GM12878 (cell line): ENCODE measurements around the gene SLC37A1. TPM values are rescaled to one million over a fixed set of nuclear protein-coding genes. Genes with fewer than 3 reads are reported as not detected.

Experiments used
- ATF7 ChIP-seq: fragments of 450-650 bp; IDR thresholded peaks from 2 replicates; pipeline ENCODE4 v1.6.1; 2016; ENCODE audit warnings: low read depth, mild to moderate bottlenecking
- BCL11A ChIP-seq: IDR thresholded peaks from 2 replicates; pipeline ENCODE4 v1.6.1; 2011; ENCODE audit warnings: low read depth, low read length
- CUX1 ChIP-seq: IDR thresholded peaks from 2 replicates; pipeline ENCODE4 v1.6.1; 2012; ENCODE audit warnings: improper control_type of control experiment, low read depth, low read length; ENCODE audit not compliant: insufficient replicate concordance
- FOS ChIP-seq: IDR thresholded peaks from 3 replicates; pipeline ENCODE4 v1.6.1; 2011; ENCODE audit warnings: borderline replicate concordance; ENCODE audit not compliant: insufficient read length; ENCODE audit errors: extremely low read depth
- HDAC6 ChIP-seq: fragments of 200-600 bp; sonication (generic); IDR thresholded peaks from one replicate; pipeline ENCODE4 v1.8.0; 2017; ENCODE audit warnings: antibody characterized with exemption; ENCODE audit not compliant: unreplicated experiment
- JUND ChIP-seq: IDR thresholded peaks from 2 replicates; pipeline ENCODE4 v1.6.1; 2012; ENCODE audit warnings: low read depth, mild to moderate bottlenecking, low read length, improper control_type of control experiment, moderate library complexity
- LARP7 ChIP-seq: fragments of 450-650 bp; IDR thresholded peaks from 2 replicates; pipeline ENCODE4 v1.6.1; 2017; ENCODE audit warnings: mild to moderate bottlenecking
- MTA2 ChIP-seq: fragments of 450-650 bp; IDR thresholded peaks from 2 replicates; pipeline ENCODE4 v1.6.1; 2016; ENCODE audit warnings: low read depth, mild to moderate bottlenecking, moderate library complexity
- NBN ChIP-seq: fragments of 450-650 bp; IDR thresholded peaks from 2 replicates; pipeline ENCODE4 v1.6.1; 2016
- PKNOX1 ChIP-seq: fragments of 450-650 bp; IDR thresholded peaks from 2 replicates; pipeline ENCODE4 v1.6.1; 2016; ENCODE audit warnings: mild to moderate bottlenecking
- RELA ChIP-seq: fragments of 450-650 bp; IDR thresholded peaks from 2 replicates; pipeline ENCODE4 v1.8.0; 2014; ENCODE audit warnings: borderline replicate concordance; ENCODE audit not compliant: partially characterized antibody
- SMARCA5 ChIP-seq: fragments of 450-650 bp; IDR thresholded peaks from 2 replicates; pipeline ENCODE4 v1.6.1; 2017; ENCODE audit warnings: mild to moderate bottlenecking
- STAT1 ChIP-seq: fragments of 450-650 bp; conservative IDR thresholded peaks from 2 replicates; pipeline ENCODE4 v1.6.1; 2014; ENCODE audit warnings: antibody characterized with exemption, mild to moderate bottlenecking
- TARDBP ChIP-seq: IDR thresholded peaks from 2 replicates; pipeline ENCODE4 v1.6.1; 2016; ENCODE audit warnings: borderline replicate concordance
- TCF12 ChIP-seq: IDR thresholded peaks from 2 replicates; pipeline ENCODE4 v1.6.1; 2011; ENCODE audit warnings: low read depth, mild to moderate bottlenecking, low read length
- YY1 ChIP-seq: IDR thresholded peaks from 2 replicates; pipeline ENCODE4 v1.6.1; 2011; ENCODE audit warnings: low read depth, mild to moderate bottlenecking, low read length
- polyA plus RNA-seq, 11 experiments: library from polyadenylated mRNA; depleted of rRNA in 4 of 11; unstranded in 6 of 11; stranded (reverse) in 5 of 11; fragments of >200 nt; fragmentation: Nextera tagmentation in 4 of 11; fragmentation: Illumina TruSeq in 1 of 11; extraction: Ambion mirVana in 4 of 11; extraction: Trizol in 1 of 11; gene quantifications; 1 replicate in 1 of 11; 2 replicates in 10 of 11; pipeline versions ENCODE4 v1.2.1 to v1.2.3, GENCODE V29; 2011 to 2016; ENCODE audit warnings: inconsistent platforms in 2 of 11, missing spikeins in 2 of 11, low read depth in 1 of 11
- total RNA-seq, 4 experiments: library from RNA; depleted of rRNA in 3 of 4; stranded (reverse); fragments of >200 nt in 3 of 4; fragmentation: Illumina TruSeq in 1 of 4; extraction: Trizol in 1 of 4; gene quantifications; 2 replicates each; pipeline versions ENCODE4 v1.2.1 to v1.2.3, GENCODE V29; 2013 to 2021
- TF ChIP-seq, protein P1 (sequence below): fragments of 450-650 bp; IDR thresholded peaks from 2 replicates; pipeline ENCODE4 v1.6.1; 2017; ENCODE audit warnings: mild to moderate bottlenecking, moderate library complexity
- TF ChIP-seq, protein P2 (sequence below): IDR thresholded peaks from 2 replicates; pipeline ENCODE4 v1.6.1; 2011; ENCODE audit warnings: low read depth, mild to moderate bottlenecking, low read length, moderate library complexity, borderline replicate concordance; ENCODE audit errors: extremely low read depth

The SLC37A1 gene
- total and polyA plus RNA-seq, 10 of the 15 experiments (the other 5 are each of a cell fraction or from before 2014, with no cell fraction given): 1.1 to 35.5 (median 24.4) TPM

- TF ChIP-seq CUX1 (no peak), STAT1 (no peak), RELA (peak; percentile 82), JUND (no peak), MTA2 (peak; percentile 61; the same call in 1 of the 2 replicates), HDAC6 (no peak), SMARCA5 (no peak; the same call in 1 of the 2 replicates), TARDBP (no peak), NBN (0 out of 2 replicates have a peak, but pooled peaks have one; percentile 37), BCL11A (0 out of 2 replicates have a peak, but pooled peaks have one; percentile 4), ATF7 (peak; percentile 55), TCF12 (no peak), LARP7 (no peak), PKNOX1 (0 out of 2 replicates have a peak, but pooled peaks have one; percentile 31), FOS (no peak), YY1 (no peak)
- TF ChIP-seq, protein P1, sequence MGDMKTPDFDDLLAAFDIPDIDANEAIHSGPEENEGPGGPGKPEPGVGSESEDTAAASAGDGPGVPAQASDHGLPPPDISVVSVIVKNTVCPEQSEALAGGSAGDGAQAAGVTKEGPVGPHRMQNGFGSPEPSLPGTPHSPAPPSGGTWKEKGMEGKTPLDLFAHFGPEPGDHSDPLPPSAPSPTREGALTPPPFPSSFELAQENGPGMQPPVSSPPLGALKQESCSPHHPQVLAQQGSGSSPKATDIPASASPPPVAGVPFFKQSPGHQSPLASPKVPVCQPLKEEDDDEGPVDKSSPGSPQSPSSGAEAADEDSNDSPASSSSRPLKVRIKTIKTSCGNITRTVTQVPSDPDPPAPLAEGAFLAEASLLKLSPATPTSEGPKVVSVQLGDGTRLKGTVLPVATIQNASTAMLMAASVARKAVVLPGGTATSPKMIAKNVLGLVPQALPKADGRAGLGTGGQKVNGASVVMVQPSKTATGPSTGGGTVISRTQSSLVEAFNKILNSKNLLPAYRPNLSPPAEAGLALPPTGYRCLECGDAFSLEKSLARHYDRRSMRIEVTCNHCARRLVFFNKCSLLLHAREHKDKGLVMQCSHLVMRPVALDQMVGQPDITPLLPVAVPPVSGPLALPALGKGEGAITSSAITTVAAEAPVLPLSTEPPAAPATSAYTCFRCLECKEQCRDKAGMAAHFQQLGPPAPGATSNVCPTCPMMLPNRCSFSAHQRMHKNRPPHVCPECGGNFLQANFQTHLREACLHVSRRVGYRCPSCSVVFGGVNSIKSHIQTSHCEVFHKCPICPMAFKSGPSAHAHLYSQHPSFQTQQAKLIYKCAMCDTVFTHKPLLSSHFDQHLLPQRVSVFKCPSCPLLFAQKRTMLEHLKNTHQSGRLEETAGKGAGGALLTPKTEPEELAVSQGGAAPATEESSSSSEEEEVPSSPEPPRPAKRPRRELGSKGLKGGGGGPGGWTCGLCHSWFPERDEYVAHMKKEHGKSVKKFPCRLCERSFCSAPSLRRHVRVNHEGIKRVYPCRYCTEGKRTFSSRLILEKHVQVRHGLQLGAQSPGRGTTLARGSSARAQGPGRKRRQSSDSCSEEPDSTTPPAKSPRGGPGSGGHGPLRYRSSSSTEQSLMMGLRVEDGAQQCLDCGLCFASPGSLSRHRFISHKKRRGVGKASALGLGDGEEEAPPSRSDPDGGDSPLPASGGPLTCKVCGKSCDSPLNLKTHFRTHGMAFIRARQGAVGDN: peak; percentile 72; the same call in 1 of the 2 replicates
- TF ChIP-seq, protein P2, sequence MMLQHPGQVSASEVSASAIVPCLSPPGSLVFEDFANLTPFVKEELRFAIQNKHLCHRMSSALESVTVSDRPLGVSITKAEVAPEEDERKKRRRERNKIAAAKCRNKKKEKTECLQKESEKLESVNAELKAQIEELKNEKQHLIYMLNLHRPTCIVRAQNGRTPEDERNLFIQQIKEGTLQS: no peak
Measured at GRCh38 chr21:42474043-42474831, 39.4 kb upstream of the SLC37A1 start (continued).
